OCI-LY1 (cell line): Measurements from ENCODE around the gene HNRNPD.

Experiments used
- H2AFZ ChIP-seq: fragments of 200-600 bp; sonication (generic), shearing (Covaris generic); 2 replicates; pipeline ENCODE4 v1.6.0; 2014; ENCODE audit warnings: antibody characterized with exemption, mild to moderate bottlenecking, low read length
- H3F3A ChIP-seq: fragments of 200-600 bp; sonication (generic), shearing (Covaris generic); 2 replicates; pipeline ENCODE4 v1.6.0; 2014; ENCODE audit warnings: mild to moderate bottlenecking, antibody characterized with exemption, low read length, moderate library complexity; ENCODE audit not compliant: insufficient read depth
- H3K27ac ChIP-seq: fragments of 200-600 bp; sonication (generic); 2 replicates; pipeline ENCODE4 v1.5.1; 2014; ENCODE audit warnings: low read length, mixed run types, mild to moderate bottlenecking, low read depth; ENCODE audit not compliant: poor library complexity, severe bottlenecking
- H3K27me3 ChIP-seq: fragments of 200-600 bp; sonication (generic); 2 replicates; pipeline ENCODE4 v1.6.0; 2014; ENCODE audit warnings: antibody characterized with exemption, mild to moderate bottlenecking, low read length, moderate library complexity; ENCODE audit not compliant: insufficient read depth
- H3K36me3 ChIP-seq: fragments of 200-600 bp; sonication (generic); 2 replicates; pipeline ENCODE4 v1.6.1; 2014; ENCODE audit warnings: mild to moderate bottlenecking, antibody characterized with exemption, low read length, moderate library complexity, mixed read lengths; ENCODE audit not compliant: insufficient read depth
- H3K4me1 ChIP-seq: fragments of 200-600 bp; sonication (generic); 2 replicates; pipeline ENCODE4 v1.5.1; 2014; ENCODE audit warnings: mild to moderate bottlenecking, low read length, moderate library complexity; ENCODE audit not compliant: insufficient read depth, severe bottlenecking
- H3K4me2 ChIP-seq: fragments of 200-600 bp; sonication (generic), shearing (Covaris generic); 2 replicates; pipeline ENCODE4 v1.6.1; 2014; ENCODE audit warnings: low read length
- H3K4me3 ChIP-seq: fragments of 200-600 bp; sonication (generic); 2 replicates; pipeline ENCODE4 v1.5.1; 2014; ENCODE audit warnings: low read length, low read depth, mild to moderate bottlenecking, mixed read lengths; ENCODE audit not compliant: poor library complexity, severe bottlenecking
- H3K79me2 ChIP-seq: fragments of 200-600 bp; shearing (Covaris generic); 2 replicates; pipeline ENCODE4 v1.6.1; 2016; ENCODE audit warnings: mixed run types, low read length, mixed read lengths; ENCODE audit not compliant: insufficient read depth
- H3K9ac ChIP-seq: fragments of 200-600 bp; sonication (generic), shearing (Covaris generic); 2 replicates; pipeline ENCODE4 v1.6.1; 2014; ENCODE audit warnings: mild to moderate bottlenecking, low read length, mixed read lengths
- H3K9me2 ChIP-seq: fragments of 200-600 bp; sonication (generic), shearing (Covaris generic); 2 replicates; pipeline ENCODE4 v1.6.1; 2014; ENCODE audit warnings: low read depth, mild to moderate bottlenecking, low read length, mixed read lengths
- H3K9me3 ChIP-seq: fragments of 200-600 bp; shearing (Covaris generic); 2 replicates; pipeline ENCODE4 v1.6.1; 2014; ENCODE audit warnings: low read length, mixed read lengths
- H4K20me1 ChIP-seq: fragments of 200-600 bp; sonication (generic), shearing (Covaris generic); 2 replicates; pipeline ENCODE4 v1.6.0; 2016; ENCODE audit warnings: mild to moderate bottlenecking, low read length; ENCODE audit not compliant: insufficient read depth
- EZH2 ChIP-seq: fragments of 200-600 bp; sonication (generic), shearing (Covaris generic); IDR thresholded peaks from 2 replicates; pipeline ENCODE4 v1.8.0; 2017; ENCODE audit warnings: borderline replicate concordance, mixed run types, mild to moderate bottlenecking, antibody characterized with exemption, low read length, moderate library complexity, mixed read lengths
- TF ChIP-seq, protein P1 (sequence below): fragments of 200-600 bp; sonication (generic), shearing (Covaris generic); IDR thresholded peaks from 2 replicates; pipeline ENCODE4 v1.5.1; 2017; ENCODE audit warnings: mild to moderate bottlenecking, antibody characterized with exemption, low read length, moderate library complexity, mixed read lengths

HNRNPD gene

DNA sequence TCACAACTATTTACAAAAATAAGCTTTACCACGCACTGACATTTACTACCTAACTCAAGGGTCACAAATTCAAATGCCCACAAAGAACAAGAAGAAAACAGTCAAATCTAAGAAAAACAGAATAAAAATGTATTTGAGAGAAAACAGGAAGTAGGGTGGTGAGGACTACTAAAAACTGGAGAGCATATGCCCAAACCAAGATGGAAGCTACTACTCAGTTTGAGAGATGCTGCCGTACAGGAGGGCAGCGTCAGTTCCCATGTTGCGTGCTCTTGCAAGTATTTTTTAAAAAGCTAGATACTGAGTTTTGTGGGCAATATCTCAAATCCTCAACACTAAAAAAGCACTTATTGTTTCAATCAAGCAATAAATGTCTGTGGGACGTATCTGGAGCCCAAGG lies 16.2 kb downstream of the HNRNPD start:
- H3K4me3 ChIP-seq: no peak overlapping the region
- no peaks in the 10 kb centered on the region for H3K9me2 ChIP-seq
- no peaks in the 10 kb centered on the region for H3K9me3 ChIP-seq
- no peak overlapping the region for H3K27ac ChIP-seq
- TF ChIP-seq EZH2: no peak
- TF ChIP-seq, protein P1, sequence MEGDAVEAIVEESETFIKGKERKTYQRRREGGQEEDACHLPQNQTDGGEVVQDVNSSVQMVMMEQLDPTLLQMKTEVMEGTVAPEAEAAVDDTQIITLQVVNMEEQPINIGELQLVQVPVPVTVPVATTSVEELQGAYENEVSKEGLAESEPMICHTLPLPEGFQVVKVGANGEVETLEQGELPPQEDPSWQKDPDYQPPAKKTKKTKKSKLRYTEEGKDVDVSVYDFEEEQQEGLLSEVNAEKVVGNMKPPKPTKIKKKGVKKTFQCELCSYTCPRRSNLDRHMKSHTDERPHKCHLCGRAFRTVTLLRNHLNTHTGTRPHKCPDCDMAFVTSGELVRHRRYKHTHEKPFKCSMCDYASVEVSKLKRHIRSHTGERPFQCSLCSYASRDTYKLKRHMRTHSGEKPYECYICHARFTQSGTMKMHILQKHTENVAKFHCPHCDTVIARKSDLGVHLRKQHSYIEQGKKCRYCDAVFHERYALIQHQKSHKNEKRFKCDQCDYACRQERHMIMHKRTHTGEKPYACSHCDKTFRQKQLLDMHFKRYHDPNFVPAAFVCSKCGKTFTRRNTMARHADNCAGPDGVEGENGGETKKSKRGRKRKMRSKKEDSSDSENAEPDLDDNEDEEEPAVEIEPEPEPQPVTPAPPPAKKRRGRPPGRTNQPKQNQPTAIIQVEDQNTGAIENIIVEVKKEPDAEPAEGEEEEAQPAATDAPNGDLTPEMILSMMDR: no peak
- H4K20me1 ChIP-seq: peaks cover 27% of the 10 kb centered on the region
- H2AFZ ChIP-seq: no peak overlapping the region
- peaks cover 50% of the 10 kb centered on the region for H3K79me2 ChIP-seq
- H3K27me3 ChIP-seq: no peaks in the 10 kb centered on the region
- peaks cover 8% of the 10 kb centered on the region; the same call in 1 of the 2 replicates for H3F3A ChIP-seq
- H3K4me1 ChIP-seq: peaks cover 16% of the 10 kb centered on the region
- peaks cover 96% of the 10 kb centered on the region for H3K36me3 ChIP-seq
- no peak overlapping the region for H3K4me2 ChIP-seq
- no peak overlapping the region for H3K9ac ChIP-seq

GRCh38 chr4:82354788-82355187 lies 19.0 kb downstream of the HNRNPD start:
- no peaks in the 10 kb centered on the region for H3K27me3 ChIP-seq
- no peak overlapping the region for H3K4me2 ChIP-seq
- peaks cover 99% of the 10 kb centered on the region for H3K36me3 ChIP-seq
- H3K9me2 ChIP-seq: no peaks in the 10 kb centered on the region
- no peak overlapping the region for H3K27ac ChIP-seq
- no peak overlapping the region for H2AFZ ChIP-seq
- no peaks in the 10 kb centered on the region for H3K9me3 ChIP-seq
- H3F3A ChIP-seq: 0 out of 2 replicates have a peak, but pooled peaks cover under 1% of the 10 kb centered on the region
- TF ChIP-seq EZH2: no peak
- TF ChIP-seq, protein P1: no peak
- H3K4me1 ChIP-seq: no peaks in the 10 kb centered on the region
- no peak overlapping the region for H3K9ac ChIP-seq
- no peak overlapping the region for H3K4me3 ChIP-seq
- H4K20me1 ChIP-seq: peaks cover 14% of the 10 kb centered on the region
- H3K79me2 ChIP-seq: peaks cover 21% of the 10 kb centered on the region

DNA sequence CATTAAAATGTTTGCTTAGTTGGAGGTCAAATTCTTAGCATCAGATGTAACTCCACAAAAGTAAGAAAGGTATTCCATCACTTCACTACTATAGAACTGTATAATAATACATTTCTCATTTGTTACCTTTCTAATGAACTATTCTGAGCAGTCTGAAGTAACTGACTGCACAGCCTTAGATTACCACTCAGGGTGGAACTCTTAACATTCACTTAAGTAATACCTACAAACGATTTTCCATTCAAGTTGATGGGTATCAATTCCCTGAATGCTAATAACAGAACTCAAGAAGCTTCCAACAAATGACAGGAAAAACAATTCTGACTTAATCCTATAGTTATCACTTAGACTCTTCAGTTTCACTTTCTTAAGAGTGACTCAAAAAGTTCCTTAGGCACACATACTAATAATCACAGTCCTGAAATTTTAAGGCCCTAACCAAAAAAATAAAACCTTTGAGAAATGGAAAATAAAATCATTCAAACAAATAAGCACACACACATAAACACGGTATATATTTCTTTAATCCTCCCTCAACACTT lies 20.9 kb downstream of the HNRNPD start:
- Histone ChIP-seq H3K4me1 (no peaks in the 10 kb centered on the region), H3K9me3 (no peaks in the 10 kb centered on the region), H3K4me3 (no peak overlapping the region), H3K27me3 (no peaks in the 10 kb centered on the region), H3K36me3 (peaks cover 98% of the 10 kb centered on the region), H3K79me2 (0 out of 2 replicates have a peak, but pooled peaks cover 3% of the 10 kb centered on the region), H4K20me1 (peaks cover 6% of the 10 kb centered on the region; the same call in 1 of the 2 replicates), H2AFZ (no peak overlapping the region), H3K4me2 (no peak overlapping the region), H3K9me2 (no peaks in the 10 kb centered on the region), H3F3A (0 out of 2 replicates have a peak, but pooled peaks cover 4% of the 10 kb centered on the region), H3K27ac (no peak overlapping the region), H3K9ac (no peak overlapping the region)
- TF ChIP-seq EZH2: no peak
- TF ChIP-seq, protein P1: no peak
